Measurements from ENCODE around the gene APC2. TPM values are rescaled to one million over a fixed set of nuclear protein-coding genes. Genes with fewer than 3 reads are reported as not detected.
"Not testable (repeated sequence)": the region's sequence is repeated elsewhere in the genome, so short reads cannot be mapped to it uniquely, and the experiment has no call there.

The APC2 gene
- total RNA-seq, 2 experiments from 2014 or later, result 0.07 to 0.15 TPM

DNA sequence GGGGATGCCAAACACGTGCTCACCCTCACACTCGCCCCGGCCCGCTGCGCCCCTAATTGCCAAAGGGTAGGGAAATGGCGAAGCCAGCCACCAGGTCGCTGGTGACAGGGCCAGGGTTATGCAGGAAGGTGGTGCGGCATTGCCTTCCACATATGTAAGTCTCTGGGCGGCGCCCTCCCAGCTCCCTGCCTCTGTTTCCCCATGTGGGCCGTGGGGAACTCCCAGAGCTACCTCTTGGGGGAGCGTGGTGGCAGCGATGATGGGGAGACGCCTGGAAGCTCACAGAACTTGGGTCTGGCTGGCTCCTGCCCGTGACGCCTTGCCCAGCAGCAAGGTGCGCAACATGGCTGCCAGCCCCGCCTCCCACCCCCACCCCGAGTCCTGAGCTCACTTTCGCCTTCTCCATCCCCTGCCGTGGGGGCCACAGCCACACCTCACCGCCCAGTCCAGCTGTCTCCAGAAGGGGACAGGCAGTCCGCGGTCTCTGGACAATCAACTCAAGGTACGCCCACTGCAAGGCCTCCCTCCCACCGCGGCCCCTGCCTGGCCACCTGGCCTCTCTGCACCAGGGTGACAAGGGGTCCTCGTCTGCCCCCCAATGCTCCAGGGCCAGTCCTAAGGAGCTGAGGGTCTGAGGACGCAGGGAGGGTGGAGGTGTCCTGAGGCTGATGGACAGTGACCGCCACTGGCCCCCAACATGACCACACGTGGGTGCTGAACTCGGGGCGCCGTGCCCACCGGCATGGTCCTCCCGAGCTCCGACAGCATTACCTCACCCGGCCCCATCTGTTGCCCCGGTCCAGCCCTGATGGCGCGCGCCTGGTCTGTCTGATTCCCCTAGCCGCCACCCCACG is 22.5 kb downstream of the APC2 start:
- CTCF ChIA-PET, result interaction anchor here (1.1 to 1.4 kb wide), 2 partner anchors 18 to 27 kb away, joined by 3 to 5 read pairs; no protein-coding TSS in a partner anchor
- Mint-ChIP-seq H3K4me3 (no peak overlapping the region), H3K4me1 (ENCODE audit: low read depth) (peaks cover 13% of the 10 kb centered on the region), H3K36me3 (peaks cover 2% of the 10 kb centered on the region), H3K27me3 (peaks cover 3% of the 10 kb centered on the region), H3K9me3 (no peaks in the 10 kb centered on the region), H3K27ac (no peak overlapping the region)
- POLR2A ChIA-PET, result interaction anchor here (2.2 kb wide), 1 partner anchor 17 kb away, joined by 7 read pairs; no protein-coding TSS in a partner anchor
- DNase-seq, result no peak
- intact Hi-C loops (cut with micrococcal nuclease), result loop anchor here (5.0 kb wide), 1 partner anchor 35 kb away; the partner anchor contains the start of gene RPS15

DNA sequence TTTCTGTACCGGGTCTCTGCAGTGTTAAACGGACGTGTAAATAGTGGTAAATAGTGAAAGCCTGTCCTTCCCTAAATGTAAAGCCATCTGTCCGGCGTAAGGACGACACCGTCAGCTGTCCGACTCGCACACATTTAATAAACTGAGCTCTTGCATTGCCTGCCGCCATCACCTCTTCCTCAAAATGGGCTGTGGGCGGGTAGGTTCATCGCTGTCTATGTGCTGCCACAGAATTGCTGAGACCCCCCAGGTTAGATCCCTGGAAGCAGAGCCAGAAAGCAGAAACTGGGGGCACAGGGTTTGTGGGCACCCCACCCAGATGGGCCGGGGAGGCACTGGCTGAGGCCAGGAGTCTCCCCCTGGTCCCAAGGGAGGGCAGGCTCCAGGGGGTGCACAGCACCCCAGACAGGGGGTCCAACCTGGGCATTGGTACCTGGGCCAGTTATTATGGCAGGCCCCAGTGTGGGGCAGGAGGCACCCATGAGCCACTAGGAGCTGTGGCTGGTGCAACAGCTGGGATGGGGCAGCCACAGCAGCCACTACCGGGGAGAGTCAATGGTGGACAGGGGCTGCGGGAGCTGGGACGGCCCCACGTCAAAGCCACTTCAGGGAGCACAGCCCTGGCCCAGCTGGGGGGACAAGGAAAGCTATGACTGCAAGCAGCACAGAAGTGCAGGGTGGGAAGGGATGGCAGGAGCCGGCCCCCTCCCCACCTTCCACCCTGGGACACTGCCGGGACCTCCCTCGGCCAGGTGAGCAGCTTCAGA is 23.3 kb downstream of the APC2 start:
- Mint-ChIP-seq H3K36me3 (peaks cover 2% of the 10 kb centered on the region), H3K4me3 (no peak overlapping the region), H3K4me1 (ENCODE audit: low read depth) (peaks cover 14% of the 10 kb centered on the region), H3K27ac (no peak overlapping the region), H3K27me3 (peaks cover 3% of the 10 kb centered on the region), H3K9me3 (no peaks in the 10 kb centered on the region)
- ChIA-PET CTCF (no interaction called here), POLR2A (interaction anchor here (2.2 kb wide), 1 partner anchor 18 kb away, joined by 7 read pairs; no protein-coding TSS in a partner anchor)
- no peak for DNase-seq
- intact Hi-C loops (cut with micrococcal nuclease), result loop anchor here (5.0 kb wide), 1 partner anchor 36 kb away; the partner anchor contains the start of gene RPS15

DNA sequence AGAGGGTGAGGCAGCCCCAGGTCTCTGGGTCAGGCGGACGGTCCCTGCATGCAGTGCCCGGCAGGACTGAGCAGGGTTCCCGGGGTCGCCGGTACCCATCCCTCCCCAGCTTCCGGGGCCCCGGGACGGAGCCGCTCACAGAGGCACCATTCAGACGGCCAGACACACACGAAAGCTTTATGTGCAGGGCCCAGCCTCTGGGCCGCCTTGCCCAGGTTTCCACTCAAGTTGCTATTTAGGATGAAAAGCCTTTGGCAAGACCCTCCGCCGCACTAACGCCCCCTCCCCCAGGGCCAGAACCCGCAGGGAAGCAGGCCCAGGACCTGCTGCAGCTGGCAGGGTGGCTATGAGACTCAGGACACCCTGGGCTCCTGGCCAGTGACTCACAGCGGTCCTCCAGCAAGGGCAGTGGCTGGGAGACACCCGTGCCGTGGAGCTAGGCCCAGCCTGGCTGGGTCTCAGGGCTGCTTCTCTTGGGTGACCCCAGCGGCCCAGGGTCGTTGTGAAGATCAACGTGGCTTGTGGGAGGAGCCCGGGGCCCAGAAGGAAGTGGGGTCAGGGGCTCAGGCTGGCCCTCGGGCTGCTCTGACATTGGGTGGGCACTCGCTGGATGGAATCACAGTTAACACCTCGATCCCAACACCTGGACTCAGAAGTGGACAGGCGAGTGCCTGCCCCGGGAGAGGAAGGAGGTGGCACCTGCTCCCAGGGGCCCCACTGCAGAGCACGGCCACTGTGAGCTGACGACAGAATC is 24.3 kb downstream of the APC2 start:
- Mint-ChIP-seq H3K36me3 (peaks cover 3% of the 10 kb centered on the region), H3K4me1 (ENCODE audit: low read depth) (peaks cover 17% of the 10 kb centered on the region), H3K9me3 (no peaks in the 10 kb centered on the region), H3K27me3 (peaks cover 3% of the 10 kb centered on the region), H3K27ac (no peak overlapping the region), H3K4me3 (no peak overlapping the region)
- intact Hi-C loops (cut with micrococcal nuclease), result loop anchor here (5.0 kb wide), 1 partner anchor 37 kb away; the partner anchor contains the start of gene RPS15
- DNase-seq, result no peak
- ChIA-PET CTCF (interaction anchor here (2.2 kb wide), 1 partner anchor 8 kb away, joined by 6 read pairs; no protein-coding TSS in a partner anchor), POLR2A (interaction anchor here (1.5 kb wide), 1 partner anchor 8 kb away, joined by 3 read pairs; no protein-coding TSS in a partner anchor)

DNA sequence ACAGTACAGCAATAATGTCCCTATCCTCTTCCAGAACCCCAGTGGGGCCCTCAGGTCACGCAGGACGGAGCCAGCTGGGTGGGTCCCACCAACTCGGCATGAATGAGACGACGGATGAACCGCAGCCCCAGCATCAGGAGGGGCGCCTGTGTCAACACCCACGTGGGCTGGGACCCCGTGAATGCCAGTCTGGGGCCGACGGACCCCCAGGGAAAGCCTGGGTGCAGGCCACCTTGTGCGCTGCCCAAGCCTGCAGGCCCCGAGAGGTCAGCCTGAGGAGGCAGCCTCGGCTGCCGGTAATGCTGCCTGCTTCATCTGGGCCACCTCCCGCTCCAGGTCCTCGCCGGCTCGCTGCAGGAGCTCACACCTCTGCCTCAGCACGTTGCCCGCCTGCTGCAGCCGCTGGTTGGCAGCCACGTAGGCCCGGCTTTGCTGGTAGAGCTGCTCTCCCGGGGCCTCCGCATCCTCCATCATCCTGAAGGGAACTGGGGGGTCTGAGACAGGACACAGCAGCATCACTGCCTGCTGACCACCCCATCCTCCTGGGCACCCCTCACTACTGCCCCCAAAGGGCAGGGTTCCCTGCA is 24.9 kb downstream of the APC2 start:
- CTCF ChIA-PET, result interaction anchor here (2.2 kb wide), 1 partner anchor 9 kb away, joined by 6 read pairs; no protein-coding TSS in a partner anchor

DNA sequence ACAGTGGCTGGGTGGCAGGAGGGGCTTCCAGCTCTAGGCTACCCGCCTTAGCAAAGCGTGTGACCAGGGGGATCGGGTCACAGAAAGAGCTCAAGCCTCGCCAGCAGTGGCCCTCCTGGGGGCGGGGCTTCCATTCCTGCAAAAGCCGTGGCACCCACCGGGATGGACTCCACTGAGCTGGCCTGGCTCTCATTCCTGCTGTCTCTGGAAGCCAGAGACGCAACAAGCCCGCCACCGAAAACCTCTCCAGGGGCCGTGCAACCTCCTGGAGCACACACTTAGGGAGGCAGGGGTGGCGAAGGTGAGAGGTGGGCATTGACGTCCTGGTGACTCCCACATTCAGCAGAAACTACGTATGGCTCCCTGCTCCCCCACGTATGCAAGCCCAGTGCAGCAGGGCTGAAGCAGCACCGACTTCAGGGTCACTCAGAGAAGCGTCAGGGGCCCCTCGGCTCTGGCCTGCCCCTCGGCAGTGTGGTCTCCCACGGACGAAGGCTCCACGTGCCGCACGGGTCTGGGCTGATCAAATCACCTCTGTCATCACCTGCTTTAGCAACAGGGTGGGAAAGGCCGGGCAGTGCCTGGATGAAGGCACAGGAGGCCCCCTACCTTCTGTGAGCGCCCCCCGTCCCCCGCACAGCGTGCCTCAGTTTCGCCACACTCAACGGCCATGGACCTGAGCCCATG is 26.0 kb downstream of the APC2 start:
- H3K36me3 Mint-ChIP-seq, result peaks cover 3% of the 10 kb centered on the region
- peaks cover 15% of the 10 kb centered on the region for H3K4me1 Mint-ChIP-seq (ENCODE audit: low read depth)
- POLR2A ChIA-PET, result interaction anchor here (1.5 kb wide), 1 partner anchor 9 kb away, joined by 3 read pairs; no protein-coding TSS in a partner anchor
- no peak overlapping the region for H3K27ac Mint-ChIP-seq
- intact Hi-C loops (cut with micrococcal nuclease), result loop anchor here (5.0 kb wide), 1 partner anchor 36 kb away; the partner anchor contains the start of gene ADAMTSL5
- no peak overlapping the region for H3K4me3 Mint-ChIP-seq
- no peaks in the 10 kb centered on the region for H3K27me3 Mint-ChIP-seq
- CTCF ChIA-PET, result interaction anchor here (2.2 kb wide), 1 partner anchor 10 kb away, joined by 6 read pairs; no protein-coding TSS in a partner anchor
- no peaks in the 10 kb centered on the region for H3K9me3 Mint-ChIP-seq
- DNase-seq, result no peak

More for the DNA sequence above, 24.9 kb downstream of the APC2 start:
- Mint-ChIP-seq H3K27ac (no peak overlapping the region), H3K36me3 (peaks cover 3% of the 10 kb centered on the region), H3K4me1 (ENCODE audit: low read depth) (peaks cover 18% of the 10 kb centered on the region), H3K27me3 (peaks cover 3% of the 10 kb centered on the region), H3K4me3 (no peak overlapping the region), H3K9me3 (no peaks in the 10 kb centered on the region)
- intact Hi-C loops (cut with micrococcal nuclease), result loop anchor here (5.0 kb wide), 2 partner anchors 37 to 38 kb away; partner anchors contain the start of genes ADAMTSL5 and RPS15
- POLR2A ChIA-PET, result interaction anchor here (1.5 kb wide), 1 partner anchor 8 kb away, joined by 3 read pairs; no protein-coding TSS in a partner anchor
- no peak for DNase-seq

- H3K27ac Mint-ChIP-seq, H3K9me3 Mint-ChIP-seq, H3K36me3 Mint-ChIP-seq, POLR2A ChIA-PET, DNase-seq, H3K27me3 Mint-ChIP-seq: not testable (repeated sequence)
- H3K4me1 Mint-ChIP-seq (ENCODE audit: low read depth), result peaks cover 11% of the 10 kb centered on the region
- CTCF ChIA-PET, result interaction anchor here (1.0 kb wide), 2 partner anchors 11 to 32 kb away, joined by 3 read pairs; no protein-coding TSS in a partner anchor
- peak overlapping the region; percentile 49 for H3K4me3 Mint-ChIP-seq
- intact Hi-C loops (cut with micrococcal nuclease), result loop anchor here (5.0 kb wide), 1 partner anchor 35 kb away; the partner anchor contains the start of gene ADAMTSL5
Measured at GRCh38 chr19:1477056-1477455, 27.1 kb downstream of the APC2 start.

DNA sequence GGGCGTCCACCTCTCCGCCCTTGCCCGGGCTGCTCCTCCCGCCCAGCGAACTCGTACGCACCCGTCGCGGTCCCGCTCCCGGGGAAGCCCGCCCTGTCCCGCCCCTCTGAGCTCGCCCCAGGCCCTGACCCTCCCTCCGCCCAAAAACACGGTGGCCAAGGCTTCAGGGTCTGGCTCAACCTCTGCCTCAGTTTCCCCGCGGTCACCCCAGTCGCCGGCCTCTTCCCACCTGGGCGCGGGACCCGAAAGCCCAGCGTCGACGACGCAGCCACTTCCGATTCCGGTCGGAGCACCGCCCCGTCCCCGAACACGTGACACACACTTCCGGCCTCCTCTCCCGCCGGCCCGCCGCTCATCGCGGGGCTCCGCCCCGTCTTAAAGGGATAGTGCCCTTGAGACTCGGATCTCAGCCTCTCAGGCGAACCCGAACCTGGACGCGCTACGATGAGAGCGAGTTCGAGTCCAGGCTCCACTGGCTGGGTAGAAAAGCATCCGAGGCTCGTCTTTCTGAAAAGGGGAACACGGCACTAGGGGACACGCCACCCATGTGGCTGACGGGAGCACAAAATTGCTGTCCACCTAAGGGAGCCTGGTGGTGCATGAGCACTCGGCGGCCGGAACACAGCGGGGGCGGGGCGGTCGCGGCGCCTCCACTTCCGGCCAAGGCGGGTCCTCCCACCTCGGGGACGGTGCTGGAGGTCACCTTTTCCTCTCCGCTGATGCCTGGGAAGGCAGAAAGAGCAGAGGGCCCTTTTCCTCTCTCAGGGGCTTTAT is 29.2 kb downstream of the APC2 start, which contains the start of gene C19orf25:
C19orf25 (minus strand) TSS at position 282 of the 774 bp plus-strand sequence. CDS start 312 bp downstream, outside the sequence.
- ChIA-PET POLR2A (no interaction called here), CTCF (no interaction called here)
- Mint-ChIP-seq H3K27me3 (no peaks in the 10 kb centered on the region), H3K36me3 (peaks cover 3% of the 10 kb centered on the region), H3K4me1 (ENCODE audit: low read depth) (peaks cover 9% of the 10 kb centered on the region), H3K4me3 (peak within 1 kb of the TSS; percentile 97), H3K9me3 (no peaks in the 10 kb centered on the region), H3K27ac (peak within 1 kb of the TSS; percentile 91)
- peak; percentile 96 for DNase-seq
- intact Hi-C loops (cut with micrococcal nuclease), result loop anchor here (1.0 to 5.0 kb wide), 3 partner anchors 11 to 96 kb away; partner anchors contain the start of genes ADAMTSL5, NDUFS7 and PCSK4

DNA sequence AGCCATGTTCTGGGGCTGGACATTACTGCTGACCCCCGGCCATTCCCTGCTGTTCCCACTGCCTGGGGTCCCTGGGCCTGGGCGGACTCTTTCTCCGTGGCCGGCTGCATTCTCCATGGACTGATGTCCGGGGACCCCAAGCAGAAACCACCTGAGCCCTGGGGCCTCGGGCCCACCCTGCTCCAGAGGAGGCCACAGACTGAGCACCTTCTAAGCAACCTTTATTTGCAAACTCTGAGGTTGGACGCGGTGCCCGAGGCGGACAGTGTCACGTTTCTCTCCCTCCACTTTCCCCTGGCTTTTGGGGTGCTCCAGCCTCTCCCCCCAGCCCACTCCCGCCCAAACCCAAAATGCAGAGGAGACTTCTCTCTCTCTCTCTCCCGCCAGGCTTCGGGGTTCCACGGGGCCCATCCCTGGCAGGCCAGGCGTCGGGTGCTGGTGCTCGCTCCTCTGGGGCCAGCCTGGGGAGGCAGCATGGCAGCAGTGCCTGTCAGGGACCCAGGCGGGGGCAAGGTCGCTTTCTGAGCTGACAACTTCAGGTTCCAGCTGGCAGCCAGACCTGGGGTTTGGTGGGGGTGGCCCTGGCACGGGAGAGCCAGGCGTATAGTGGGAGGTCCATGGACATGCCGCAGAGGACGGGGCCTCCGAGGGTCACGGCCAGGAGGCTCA is 31.4 kb downstream of the APC2 start:
- Mint-ChIP-seq H3K4me3 (no peak overlapping the region), H3K27me3 (no peaks in the 10 kb centered on the region), H3K27ac (no peak overlapping the region), H3K9me3 (no peaks in the 10 kb centered on the region), H3K4me1 (ENCODE audit: low read depth) (peaks cover 9% of the 10 kb centered on the region), H3K36me3 (peaks cover 2% of the 10 kb centered on the region)
- intact Hi-C loops (cut with micrococcal nuclease), result no loop called here
- no peak for DNase-seq
- ChIA-PET CTCF (no interaction called here), POLR2A (no interaction called here)

DNA sequence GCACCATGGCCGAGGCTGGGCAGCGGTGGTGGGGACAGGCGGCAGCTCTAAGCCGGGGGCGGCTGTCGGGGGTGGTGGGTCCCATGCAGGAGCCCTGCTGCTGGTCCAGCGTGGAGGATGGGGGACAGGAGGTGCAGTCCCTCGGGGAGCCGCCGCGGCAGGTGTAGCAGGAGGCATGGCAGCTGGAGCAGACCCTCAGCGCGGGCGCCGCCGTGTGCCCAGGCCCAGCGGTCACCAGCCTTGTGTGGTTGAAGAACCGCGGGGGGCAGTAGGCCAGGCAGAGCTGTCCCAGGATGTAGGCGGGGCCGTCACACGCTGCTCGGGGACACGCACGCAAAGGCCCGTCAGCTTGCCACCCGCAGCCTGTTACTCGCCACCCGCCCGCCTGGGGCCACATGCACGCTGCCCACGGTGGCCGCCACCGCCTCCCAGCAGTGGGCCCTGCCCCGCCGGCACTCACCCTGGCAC is 32.0 kb downstream of the APC2 start:
- H3K4me1 Mint-ChIP-seq (ENCODE audit: low read depth), result peaks cover 9% of the 10 kb centered on the region
- ChIA-PET CTCF (no interaction called here), POLR2A (no interaction called here)
- no peak overlapping the region for H3K27ac Mint-ChIP-seq
- DNase-seq, result no peak
- no peak overlapping the region for H3K4me3 Mint-ChIP-seq
- H3K27me3 Mint-ChIP-seq, result no peaks in the 10 kb centered on the region
- intact Hi-C loops (cut with micrococcal nuclease), result no loop called here
- H3K36me3 Mint-ChIP-seq, result peaks cover 2% of the 10 kb centered on the region
- no peaks in the 10 kb centered on the region for H3K9me3 Mint-ChIP-seq
